Coronary artery (tissue), 2 donors: Measurements from ENCODE around the gene PREP.
"Not testable (repeated sequence)": the region's sequence is repeated elsewhere in the genome, so short reads cannot be mapped to it uniquely, and the experiment has no call there.

Experiments
- DNase-seq: peaks from one replicate; pipeline ENCODE4 v3.0.0-alpha.2; 2017; ENCODE audit warnings: low spot score
- H3K27ac ChIP-seq, 2 donors: fragments of 200-600 bp; sonication (generic); one replicate each; pipeline ENCODE4 v1.5.1; 2016 to 2019
- H3K4me3 ChIP-seq: fragments of 200-600 bp; sonication (generic); 2 replicates; pipeline ENCODE4 v1.5.1; 2016; ENCODE audit warnings: mild to moderate bottlenecking, moderate library complexity
- TF ChIP-seq, protein P1 (sequence below): fragments of 200-600 bp; sonication (generic); IDR thresholded peaks from one replicate; pipeline ENCODE4 v1.5.1; 2019; ENCODE audit warnings: antibody characterized with exemption

PREP gene

DNA sequence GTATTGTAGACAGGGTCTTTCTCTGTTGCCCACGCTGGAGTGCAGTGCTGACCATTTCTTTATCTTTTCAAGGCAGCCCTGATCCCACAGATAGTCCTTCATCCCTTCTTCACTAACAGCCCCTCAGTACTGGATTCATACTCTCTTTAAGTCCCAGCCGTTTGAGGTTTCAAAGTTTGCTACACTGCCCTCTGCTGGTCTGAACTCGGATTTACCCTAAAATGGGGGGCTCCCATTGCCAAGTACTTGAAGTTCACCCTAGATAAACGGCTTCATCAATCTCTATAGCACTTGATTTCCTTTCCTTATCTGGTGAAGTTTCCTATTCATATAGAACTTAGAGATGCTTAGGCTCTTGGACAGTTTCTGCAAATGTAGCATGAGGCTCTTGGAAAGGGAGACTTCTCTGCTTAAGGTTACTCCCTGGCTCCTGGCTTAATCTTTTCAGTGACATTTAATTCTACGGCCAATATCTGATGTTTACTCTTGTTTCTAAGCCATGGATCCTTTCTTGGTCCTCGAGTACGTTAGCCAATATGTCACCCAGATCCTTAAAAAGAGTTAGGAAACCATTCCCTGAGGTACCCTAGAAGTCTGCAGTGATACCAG, 21.4 kb upstream of the PREP start:
- TF ChIP-seq, protein P1, sequence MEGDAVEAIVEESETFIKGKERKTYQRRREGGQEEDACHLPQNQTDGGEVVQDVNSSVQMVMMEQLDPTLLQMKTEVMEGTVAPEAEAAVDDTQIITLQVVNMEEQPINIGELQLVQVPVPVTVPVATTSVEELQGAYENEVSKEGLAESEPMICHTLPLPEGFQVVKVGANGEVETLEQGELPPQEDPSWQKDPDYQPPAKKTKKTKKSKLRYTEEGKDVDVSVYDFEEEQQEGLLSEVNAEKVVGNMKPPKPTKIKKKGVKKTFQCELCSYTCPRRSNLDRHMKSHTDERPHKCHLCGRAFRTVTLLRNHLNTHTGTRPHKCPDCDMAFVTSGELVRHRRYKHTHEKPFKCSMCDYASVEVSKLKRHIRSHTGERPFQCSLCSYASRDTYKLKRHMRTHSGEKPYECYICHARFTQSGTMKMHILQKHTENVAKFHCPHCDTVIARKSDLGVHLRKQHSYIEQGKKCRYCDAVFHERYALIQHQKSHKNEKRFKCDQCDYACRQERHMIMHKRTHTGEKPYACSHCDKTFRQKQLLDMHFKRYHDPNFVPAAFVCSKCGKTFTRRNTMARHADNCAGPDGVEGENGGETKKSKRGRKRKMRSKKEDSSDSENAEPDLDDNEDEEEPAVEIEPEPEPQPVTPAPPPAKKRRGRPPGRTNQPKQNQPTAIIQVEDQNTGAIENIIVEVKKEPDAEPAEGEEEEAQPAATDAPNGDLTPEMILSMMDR = peak; percentile 43
- no peak overlapping the region for H3K27ac ChIP-seq
- DNase-seq = no peak
- no peak overlapping the region for H3K4me3 ChIP-seq

DNA sequence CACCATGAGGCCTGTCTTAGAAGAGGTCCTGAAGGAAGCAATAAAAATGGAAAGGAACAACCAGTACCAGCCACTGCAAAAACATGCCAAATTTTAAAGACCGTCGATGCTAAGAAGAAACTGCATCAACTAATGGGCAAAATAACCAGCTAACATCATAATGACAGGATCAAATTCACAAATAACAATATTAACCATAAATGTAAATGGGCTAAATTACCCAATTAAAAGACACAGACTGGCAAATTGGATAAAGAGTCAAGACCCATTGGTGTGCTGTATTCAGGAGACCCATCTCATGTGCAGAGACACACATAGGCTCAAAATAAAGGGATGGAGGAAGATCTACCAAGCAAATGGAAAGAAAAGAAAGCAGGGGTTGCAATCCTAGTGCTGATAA, 14.1 kb upstream of the PREP start:
- H3K27ac ChIP-seq, H3K4me3 ChIP-seq, DNase-seq: not testable (repeated sequence)

DNA sequence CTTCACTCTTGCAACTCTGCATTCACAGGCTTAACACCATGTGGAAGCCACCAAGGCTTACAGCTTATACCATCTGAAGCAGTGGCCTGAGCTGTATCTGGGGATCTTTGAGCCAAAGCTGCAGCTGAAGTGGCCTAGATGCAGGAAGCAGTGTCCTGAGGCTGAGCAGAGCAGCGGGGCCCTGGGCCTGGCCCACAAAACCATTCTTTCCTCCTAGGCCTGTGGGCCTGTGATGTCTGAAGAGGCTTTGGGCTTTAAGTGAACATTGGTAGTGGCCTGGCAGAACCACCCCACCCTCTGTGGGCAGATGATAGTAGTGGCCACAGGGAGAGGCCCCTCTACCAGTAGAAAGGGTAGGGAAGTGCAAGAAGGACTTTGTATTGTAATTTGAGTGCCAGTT, 6.9 kb upstream of the PREP start:
- DNase-seq = no peak
- no peak overlapping the region for H3K27ac ChIP-seq
- no peak overlapping the region for H3K4me3 ChIP-seq
- TF ChIP-seq, protein P1 = no peak

DNA sequence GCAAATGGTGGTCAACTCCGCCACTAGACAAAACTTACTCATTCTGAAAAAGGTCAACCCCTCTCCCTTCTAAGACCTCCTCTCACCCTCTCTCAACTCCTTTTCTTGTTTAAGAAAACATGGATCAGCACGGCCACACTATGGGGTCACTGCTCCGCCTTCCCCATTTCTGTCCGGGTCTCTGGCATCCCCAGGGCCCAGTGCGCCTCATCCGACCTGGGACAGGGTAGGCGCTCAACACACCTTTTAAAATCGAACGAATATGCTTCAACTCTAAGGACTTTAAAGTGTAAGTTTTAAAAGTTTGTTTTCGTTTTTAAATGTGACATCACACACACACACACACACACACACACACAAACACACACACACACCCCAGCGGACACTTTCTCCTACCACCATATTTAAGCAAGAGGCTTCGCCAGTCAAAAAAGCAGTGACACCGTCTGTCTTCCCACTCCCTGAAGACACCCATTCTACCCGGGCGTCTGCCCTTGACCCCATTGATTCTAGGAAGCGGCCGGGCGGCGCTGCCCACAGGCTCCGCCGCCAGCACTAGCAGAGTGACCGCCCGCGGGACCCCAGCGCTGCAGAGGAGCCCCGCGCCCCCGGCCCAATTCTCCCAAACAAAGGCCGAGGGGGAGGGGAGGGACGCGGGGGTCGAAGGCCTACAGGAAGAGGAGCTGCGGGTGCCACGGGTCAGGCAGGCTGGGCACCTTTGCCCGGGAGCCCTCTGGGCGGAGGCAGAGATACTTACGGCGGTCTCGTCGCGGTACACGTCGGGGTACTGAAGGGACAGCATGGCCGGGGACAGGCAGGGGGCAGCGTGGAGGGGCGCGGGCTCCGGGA, 568 bp downstream of the PREP start:
- peak overlapping the region in 1 of 2 donors; percentile 90 for H3K27ac ChIP-seq
- H3K4me3 ChIP-seq = peak overlapping the region; percentile 98
- TF ChIP-seq, protein P1 = no peak
- no peak for DNase-seq

DNA sequence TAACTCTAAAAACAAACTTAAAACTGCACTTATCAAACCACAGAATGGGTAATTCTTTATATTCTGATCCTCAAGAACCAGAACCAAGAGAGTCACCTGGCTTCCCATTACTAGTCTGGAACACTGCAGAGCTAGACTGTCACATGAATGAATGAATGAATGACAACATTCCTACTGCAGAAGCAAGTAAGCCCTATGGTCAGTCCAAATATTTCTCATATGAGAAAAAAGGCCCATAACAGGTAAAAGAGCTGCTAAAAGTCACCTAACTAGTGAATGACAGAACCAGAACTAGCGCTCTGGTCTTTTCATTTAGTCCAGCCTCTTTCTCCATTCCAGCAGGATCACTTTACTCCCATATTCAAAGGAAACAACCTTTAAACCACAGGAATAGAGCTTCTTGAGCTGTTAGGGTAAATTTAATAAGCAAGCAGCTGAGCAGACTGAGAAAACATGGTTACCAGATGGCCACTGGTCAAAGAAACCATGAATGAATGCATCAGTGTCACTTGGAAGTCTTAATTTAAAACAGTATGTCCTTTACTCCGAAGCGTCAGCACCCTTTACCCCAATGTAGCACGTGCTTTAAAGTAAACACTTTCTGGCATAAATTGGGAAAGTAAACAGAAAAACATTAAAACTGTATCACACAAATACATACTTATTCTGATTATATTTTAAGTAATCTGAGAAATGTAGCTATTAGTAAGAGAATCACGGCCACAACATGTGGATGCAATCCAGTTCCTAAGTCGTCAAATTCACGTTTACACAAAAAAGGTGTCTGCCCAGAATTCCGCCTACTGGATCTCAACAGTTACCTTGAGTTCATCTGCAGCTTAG, 1.4 kb downstream of the PREP start:
- H3K27ac ChIP-seq = no peak overlapping the region
- TF ChIP-seq, protein P1 = no peak
- peak overlapping the region; percentile 98 for H3K4me3 ChIP-seq
- DNase-seq = no peak

DNA sequence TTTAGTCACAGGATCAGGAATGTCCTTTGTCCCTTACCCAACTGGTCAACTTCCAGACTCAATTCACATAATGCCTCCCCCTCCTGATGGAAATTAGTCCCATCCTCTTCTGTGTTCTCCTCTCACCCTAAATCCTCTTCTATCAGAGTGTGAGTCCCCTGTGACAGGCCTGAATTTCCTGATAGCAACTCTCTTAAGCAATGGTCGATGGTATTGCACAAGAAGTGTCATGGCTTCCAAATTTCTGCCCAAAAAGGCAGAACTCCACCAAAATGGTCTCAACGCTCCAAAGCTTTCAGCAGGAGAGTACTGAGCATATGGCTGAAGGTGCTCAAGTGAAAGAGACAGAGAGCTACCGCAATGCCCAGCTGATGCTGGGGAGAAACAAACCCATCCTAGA, 2.4 kb downstream of the PREP start:
- DNase-seq = no peak
- TF ChIP-seq, protein P1 = no peak
- H3K27ac ChIP-seq = no peak overlapping the region
- H3K4me3 ChIP-seq = no peak overlapping the region

DNA sequence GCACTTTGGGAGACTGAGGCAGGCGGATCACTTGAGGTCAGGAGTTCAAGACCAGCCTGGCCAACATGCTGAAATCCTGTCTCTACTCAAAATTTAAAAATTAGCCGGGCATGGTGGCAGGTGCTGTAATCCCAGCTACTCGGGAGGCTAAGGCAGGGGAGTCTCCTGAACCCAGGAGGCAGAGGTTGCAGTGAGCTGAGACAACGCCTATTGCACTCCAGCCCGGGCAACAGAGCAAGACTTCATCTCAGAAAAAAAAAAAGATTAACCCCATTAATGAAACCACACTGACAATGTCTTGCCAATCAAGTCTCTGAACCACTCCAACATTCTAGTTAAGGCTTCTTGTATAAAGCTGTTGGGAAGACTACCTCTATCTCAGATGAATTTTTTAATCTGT, 4.0 kb downstream of the PREP start:
- H3K4me3 ChIP-seq = no peak overlapping the region
- TF ChIP-seq, protein P1 = no peak
- no peak for DNase-seq
- H3K27ac ChIP-seq = no peak overlapping the region
